Neural cell (in vitro differentiated cells): ENCODE results near the gene AGXT2. TPM values are rescaled to one million over a fixed set of nuclear protein-coding genes. Genes with fewer than 3 reads are reported as not detected.

Source experiments
- H2AFZ ChIP-seq: fragments of 200-600, 300-800 bp; sonication (generic), shearing (Covaris generic); 2 replicates; pipeline ENCODE4 v1.6.0; 2014; ENCODE audit warnings: low read depth, mild to moderate bottlenecking, antibody characterized with exemption, low read length, moderate library complexity
- H3F3A ChIP-seq: fragments of 200-600 bp; shearing (Covaris generic); 2 replicates; pipeline ENCODE4 v1.6.1; 2016; ENCODE audit warnings: mild to moderate bottlenecking, moderate library complexity, mixed read lengths, antibody characterized with exemption, low read length; ENCODE audit not compliant: insufficient read depth, poor library complexity, severe bottlenecking
- H3K27ac ChIP-seq: fragments of 200-600, 300-800 bp; sonication (generic), shearing (Covaris generic); 2 replicates; pipeline ENCODE4 v1.5.1; 2014; ENCODE audit warnings: mild to moderate bottlenecking, low read length, moderate library complexity
- H3K27me3 ChIP-seq: fragments of 300-800, 200-600 bp; sonication (generic), shearing (Covaris generic); 2 replicates; pipeline ENCODE4 v1.6.0; 2014; ENCODE audit warnings: mild to moderate bottlenecking, low read depth, low read length, moderate library complexity; ENCODE audit not compliant: insufficient read depth
- H3K36me3 ChIP-seq: fragments of 300-800, 200-600 bp; sonication (generic), shearing (Covaris generic); 2 replicates; pipeline ENCODE4 v1.5.1; 2014; ENCODE audit warnings: mild to moderate bottlenecking, antibody characterized with exemption, low read length, moderate library complexity; ENCODE audit not compliant: insufficient read depth
- H3K4me2 ChIP-seq: fragments of 300-800, 200-600 bp; sonication (generic), shearing (Covaris generic); 2 replicates; pipeline ENCODE4 v1.6.0; 2014; ENCODE audit warnings: mild to moderate bottlenecking, low read length
- H3K4me3 ChIP-seq: fragments of 300-800, 200-600 bp; sonication (generic), shearing (Covaris generic); 2 replicates; pipeline ENCODE4 v1.5.1; 2014; ENCODE audit warnings: mild to moderate bottlenecking, low read length, moderate library complexity
- H3K79me2 ChIP-seq: fragments of 200-600 bp; shearing (Covaris generic); replicated peaks from 2 replicates; pipeline ENCODE4 v1.6.0; 2014; ENCODE audit warnings: mild to moderate bottlenecking, low read length, moderate library complexity; ENCODE audit not compliant: insufficient read depth
- H3K9ac ChIP-seq: fragments of 300-800, 200-600 bp; sonication (generic), shearing (Covaris generic); 2 replicates; pipeline ENCODE4 v1.6.1; 2016; ENCODE audit warnings: mild to moderate bottlenecking, low read length, mixed read lengths
- H3K9me2 ChIP-seq: fragments of 200-600 bp; shearing (Covaris generic); 2 replicates; pipeline ENCODE4 v1.6.1; 2016; ENCODE audit warnings: mild to moderate bottlenecking, low read length, mixed read lengths; ENCODE audit not compliant: insufficient read depth
- H3K9me3 ChIP-seq: fragments of 200-600, 300-800 bp; sonication (generic), shearing (Covaris generic); 2 replicates; pipeline ENCODE4 v1.6.1; 2016; ENCODE audit warnings: mild to moderate bottlenecking, mixed run types, low read length, moderate library complexity, mixed read lengths
- H4K20me1 ChIP-seq: fragments of 200-600 bp; shearing (Covaris generic); 2 replicates; pipeline ENCODE4 v1.6.1; 2016; ENCODE audit warnings: mild to moderate bottlenecking, mixed run types; ENCODE audit not compliant: insufficient read depth
- CTCF ChIP-seq: fragments of 450-650 bp; IDR thresholded peaks from 2 replicates; pipeline ENCODE4 v1.5.1; 2014; ENCODE audit warnings: antibody characterized with exemption, mild to moderate bottlenecking, moderate library complexity; ENCODE audit not compliant: poor library complexity, severe bottlenecking
- EP300 ChIP-seq: fragments of 450-650 bp; conservative IDR thresholded peaks from 2 replicates; pipeline ENCODE4 v1.6.1; 2014; ENCODE audit warnings: antibody characterized with exemption, mild to moderate bottlenecking, moderate library complexity; ENCODE audit not compliant: poor library complexity, severe bottlenecking
- EZH2 ChIP-seq: fragments of 200-600, 300-800 bp; shearing (Covaris generic), sonication (generic); IDR thresholded peaks from 2 replicates; pipeline ENCODE4 v1.6.1; 2014; ENCODE audit warnings: antibody characterized with exemption, low read length, borderline replicate concordance, mild to moderate bottlenecking; ENCODE audit not compliant: insufficient read depth, poor library complexity, severe bottlenecking
- MXI1 ChIP-seq: fragments of 450-650 bp; conservative IDR thresholded peaks from 2 replicates; pipeline ENCODE4 v1.6.1; 2014; ENCODE audit warnings: antibody characterized with exemption, mild to moderate bottlenecking; ENCODE audit not compliant: poor library complexity, severe bottlenecking
- POLR2AphosphoS5 ChIP-seq: IDR thresholded peaks from 2 replicates; pipeline ENCODE4 v1.6.1; 2012
- RAD21 ChIP-seq: fragments of 450-650 bp; conservative IDR thresholded peaks from 2 replicates; pipeline ENCODE4 v1.6.1; 2014; ENCODE audit warnings: antibody characterized with exemption, mild to moderate bottlenecking, moderate library complexity
- SMC3 ChIP-seq: fragments of 450-650 bp; conservative IDR thresholded peaks from 2 replicates; pipeline ENCODE4 v1.6.1; 2014; ENCODE audit warnings: antibody characterized with exemption, mild to moderate bottlenecking, moderate library complexity; ENCODE audit not compliant: poor library complexity
- TAF1 ChIP-seq: IDR thresholded peaks from 2 replicates; pipeline ENCODE4 v1.6.1; 2012; ENCODE audit warnings: low read depth
- polyA minus RNA-seq: library from RNA; depleted of rRNA, polyadenylated mRNA; stranded (reverse); fragments of >200 nt; gene quantifications from 2 replicates; pipeline ENCODE4 v1.2.3, GENCODE V29; 2014
- polyA plus RNA-seq: library from polyadenylated mRNA; depleted of rRNA; stranded (reverse); fragments of >200 nt; gene quantifications from 2 replicates; pipeline ENCODE4 v1.2.3, GENCODE V29; 2014
- TF ChIP-seq, protein P1 (sequence below): IDR thresholded peaks from 2 replicates; pipeline ENCODE4 v1.6.1; 2012; ENCODE audit warnings: borderline replicate concordance

AGXT2 gene, protein sequence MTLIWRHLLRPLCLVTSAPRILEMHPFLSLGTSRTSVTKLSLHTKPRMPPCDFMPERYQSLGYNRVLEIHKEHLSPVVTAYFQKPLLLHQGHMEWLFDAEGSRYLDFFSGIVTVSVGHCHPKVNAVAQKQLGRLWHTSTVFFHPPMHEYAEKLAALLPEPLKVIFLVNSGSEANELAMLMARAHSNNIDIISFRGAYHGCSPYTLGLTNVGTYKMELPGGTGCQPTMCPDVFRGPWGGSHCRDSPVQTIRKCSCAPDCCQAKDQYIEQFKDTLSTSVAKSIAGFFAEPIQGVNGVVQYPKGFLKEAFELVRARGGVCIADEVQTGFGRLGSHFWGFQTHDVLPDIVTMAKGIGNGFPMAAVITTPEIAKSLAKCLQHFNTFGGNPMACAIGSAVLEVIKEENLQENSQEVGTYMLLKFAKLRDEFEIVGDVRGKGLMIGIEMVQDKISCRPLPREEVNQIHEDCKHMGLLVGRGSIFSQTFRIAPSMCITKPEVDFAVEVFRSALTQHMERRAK
- polyA plus RNA-seq (not detected in 2 replicates), polyA minus RNA-seq (not detected in 2 replicates)

DNA sequence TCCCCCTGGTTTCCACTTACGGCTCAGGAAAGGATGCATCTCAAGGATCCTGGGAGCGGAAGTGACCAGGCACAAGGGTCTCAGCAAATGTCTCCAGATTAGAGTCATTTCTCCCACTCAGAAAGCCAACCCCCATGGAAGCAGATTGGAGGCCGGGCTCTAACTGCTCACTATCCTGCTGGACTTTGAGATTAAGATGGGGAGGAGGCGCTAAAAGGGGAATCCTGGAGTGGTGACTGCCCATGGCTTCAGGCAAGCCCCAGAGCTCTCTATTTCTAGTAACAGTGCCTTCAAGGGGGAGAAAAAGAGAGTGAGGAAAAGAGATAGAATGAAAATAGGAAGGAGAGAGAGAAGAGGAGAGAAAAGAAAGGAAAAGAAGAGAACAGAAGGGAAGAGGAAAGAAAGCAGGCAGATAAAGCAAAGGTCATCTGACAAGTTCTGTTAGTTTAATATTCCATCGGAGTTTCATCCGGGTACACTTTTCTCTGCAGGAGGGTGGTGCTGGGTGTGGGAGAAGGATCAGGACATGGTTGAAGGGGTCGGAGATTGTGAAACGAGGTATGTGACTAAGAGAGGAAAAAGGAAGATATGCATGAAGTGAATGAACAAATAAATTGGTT, at the start of gene AGXT2:
Gene AGXT2 (minus strand): TSS at position 165 of the 620 bp plus-strand sequence. CDS start 57 bp downstream, at position 108.
- no peak within 1 kb of the TSS for H3K4me2 ChIP-seq

GRCh38 chr5:35096932-35097331, 49.2 kb upstream of the AGXT2 start:
- Histone ChIP-seq H3K9ac (no peak overlapping the region), H2AFZ (no peak overlapping the region), H3K79me2 (no peaks in the 10 kb centered on the region), H4K20me1 (no peaks in the 10 kb centered on the region), H3F3A (no peaks in the 10 kb centered on the region), H3K9me3 (no peaks in the 10 kb centered on the region), H3K27ac (no peak overlapping the region), H3K4me2 (no peak overlapping the region), H3K36me3 (no peaks in the 10 kb centered on the region), H3K27me3 (no peaks in the 10 kb centered on the region), H3K4me3 (no peak overlapping the region), H3K9me2 (no peaks in the 10 kb centered on the region)
- TF ChIP-seq CTCF = no peak
- no peak for TF ChIP-seq SMC3
- no peak for TF ChIP-seq MXI1
- no peak for TF ChIP-seq POLR2AphosphoS5
- no peak for TF ChIP-seq EZH2
- no peak for TF ChIP-seq EP300
- TF ChIP-seq, protein P1, sequence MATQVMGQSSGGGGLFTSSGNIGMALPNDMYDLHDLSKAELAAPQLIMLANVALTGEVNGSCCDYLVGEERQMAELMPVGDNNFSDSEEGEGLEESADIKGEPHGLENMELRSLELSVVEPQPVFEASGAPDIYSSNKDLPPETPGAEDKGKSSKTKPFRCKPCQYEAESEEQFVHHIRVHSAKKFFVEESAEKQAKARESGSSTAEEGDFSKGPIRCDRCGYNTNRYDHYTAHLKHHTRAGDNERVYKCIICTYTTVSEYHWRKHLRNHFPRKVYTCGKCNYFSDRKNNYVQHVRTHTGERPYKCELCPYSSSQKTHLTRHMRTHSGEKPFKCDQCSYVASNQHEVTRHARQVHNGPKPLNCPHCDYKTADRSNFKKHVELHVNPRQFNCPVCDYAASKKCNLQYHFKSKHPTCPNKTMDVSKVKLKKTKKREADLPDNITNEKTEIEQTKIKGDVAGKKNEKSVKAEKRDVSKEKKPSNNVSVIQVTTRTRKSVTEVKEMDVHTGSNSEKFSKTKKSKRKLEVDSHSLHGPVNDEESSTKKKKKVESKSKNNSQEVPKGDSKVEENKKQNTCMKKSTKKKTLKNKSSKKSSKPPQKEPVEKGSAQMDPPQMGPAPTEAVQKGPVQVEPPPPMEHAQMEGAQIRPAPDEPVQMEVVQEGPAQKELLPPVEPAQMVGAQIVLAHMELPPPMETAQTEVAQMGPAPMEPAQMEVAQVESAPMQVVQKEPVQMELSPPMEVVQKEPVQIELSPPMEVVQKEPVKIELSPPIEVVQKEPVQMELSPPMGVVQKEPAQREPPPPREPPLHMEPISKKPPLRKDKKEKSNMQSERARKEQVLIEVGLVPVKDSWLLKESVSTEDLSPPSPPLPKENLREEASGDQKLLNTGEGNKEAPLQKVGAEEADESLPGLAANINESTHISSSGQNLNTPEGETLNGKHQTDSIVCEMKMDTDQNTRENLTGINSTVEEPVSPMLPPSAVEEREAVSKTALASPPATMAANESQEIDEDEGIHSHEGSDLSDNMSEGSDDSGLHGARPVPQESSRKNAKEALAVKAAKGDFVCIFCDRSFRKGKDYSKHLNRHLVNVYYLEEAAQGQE = no peak
- TF ChIP-seq TAF1 = no peak
- no peak for TF ChIP-seq RAD21

More for the DNA sequence above, at the start of gene AGXT2:
- Histone ChIP-seq H3K27me3 (no peaks in the 10 kb centered on the region), H3K9ac (no peak within 1 kb of the TSS), H3F3A (no peaks in the 10 kb centered on the region), H3K79me2 (no peaks in the 10 kb centered on the region), H2AFZ (no peak within 1 kb of the TSS), H3K9me2 (no peaks in the 10 kb centered on the region), H4K20me1 (no peaks in the 10 kb centered on the region), H3K4me3 (no peak within 1 kb of the TSS), H3K36me3 (no peaks in the 10 kb centered on the region), H3K27ac (no peak within 1 kb of the TSS), H3K9me3 (no peaks in the 10 kb centered on the region)
- TF ChIP-seq EZH2 = no peak
